CD4-positive, alpha-beta T cell treated with Interferon gamma for 1 hour (primary cell): Measurements from ENCODE around the gene RUNDC3A.
"Not testable (repeated sequence)": the region's sequence is repeated elsewhere in the genome, so short reads cannot be mapped to it uniquely, and the experiment has no call there.

Experiments used
- DNase-seq: peaks from one replicate; pipeline ENCODE4 v3.0.0-alpha.2; 2020

RUNDC3A gene

GRCh38 chr17:44361292-44362260 lies 53.2 kb downstream of the RUNDC3A start:
- DNase-seq: no peak

GRCh38 chr17:44362459-44362948 lies 54.1 kb downstream of the RUNDC3A start:
- no peak for DNase-seq

GRCh38 chr17:44362949-44363612 lies 54.7 kb downstream of the RUNDC3A start:
- no peak for DNase-seq

GRCh38 chr17:44363613-44364159 lies 55.3 kb downstream of the RUNDC3A start, which contains the start of gene FAM171A2:
TSS of gene FAM171A2 (minus strand) at chr17:44363853. CDS start at chr17:44363714, 139 bp downstream.
- peak; percentile 61 for DNase-seq

GRCh38 chr17:44365051-44365450 lies 56.6 kb downstream of the RUNDC3A start:
- not testable (repeated sequence) for DNase-seq

- no peak for DNase-seq
These were observed 59.0 kb downstream of the RUNDC3A start for GRCh38 chr17:44367231-44367979.
